Uterus (tissue), 4 donors: ENCODE measurements around the gene MAP3K19. TPM values are rescaled to one million over a fixed set of nuclear protein-coding genes. Genes with fewer than 3 reads are reported as not detected.

Experiments
- DNase-seq, 2 donors: peaks; one replicate each; pipeline ENCODE4 v3.0.0-alpha.2; 2019 to 2020
- H3K27ac ChIP-seq, 2 donors: fragments of 200-600 bp; sonication (generic); 1 replicate in 1 of 2; 2 replicates in 1 of 2; pipeline ENCODE4 v1.5.1; 2016 to 2018
- H3K27me3 ChIP-seq, 2 donors: fragments of 200-600 bp; sonication (generic); one replicate each; pipeline ENCODE4 v1.5.1; 2018 to 2019; ENCODE audit warnings: control low read depth in 1 of 2
- H3K36me3 ChIP-seq, 2 donors: fragments of 200-600 bp; sonication (generic); one replicate each; pipeline ENCODE4 v1.5.1; 2019; ENCODE audit warnings: control low read depth in 1 of 2
- H3K4me1 ChIP-seq, 2 donors: fragments of 200-600 bp; sonication (generic); one replicate each; pipeline ENCODE4 v1.5.1; 2018 to 2019; ENCODE audit warnings: control low read depth in 1 of 2
- H3K4me3 ChIP-seq, 2 donors: fragments of 200-600 bp; sonication (generic); 1 replicate in 1 of 2; 2 replicates in 1 of 2; pipeline ENCODE4 v1.5.1; 2018 to 2019; ENCODE audit warnings: mild to moderate bottlenecking in 1 of 2
- H3K9me3 ChIP-seq, 2 donors: fragments of 200-600 bp; sonication (generic); one replicate each; pipeline ENCODE4 v1.5.1; 2019; ENCODE audit warnings: control low read depth in 1 of 2
- CTCF ChIP-seq, 4 experiments: fragments of 200-600 bp in 2 of 4; fragments of 450-650 bp in 2 of 4; sonication (generic) in 2 of 4; IDR thresholded peaks; one replicate each; pipeline ENCODE4 v1.5.1; 2016 to 2019; ENCODE audit warnings: antibody characterized with exemption in 4 of 4, mild to moderate bottlenecking in 2 of 4, moderate library complexity in 1 of 4
- POLR2A ChIP-seq, 2 donors: fragments of 450-650 bp; IDR thresholded peaks; one replicate each; pipeline ENCODE4 v1.6.1; 2016; ENCODE audit warnings: antibody characterized with exemption in 2 of 2, mild to moderate bottlenecking in 1 of 2, moderate library complexity in 1 of 2
- intact Hi-C: fragments of 100-400 bp; cut with DNase I; formaldehyde crosslinking; loops from one replicate; pipeline ENCODE4 v1.15.1; 2023; ENCODE audit warnings: low total_unique reads
- total RNA-seq, 4 donors: library from RNA; depleted of rRNA in 3 of 4; stranded (reverse); fragments of >200 nt in 3 of 4; gene quantifications; one replicate each; pipeline versions ENCODE4 v1.1.0 to v1.2.4, GENCODE V29; 2014 to 2023
- donor health status: DM: yes; HTN: yes; CAD: no.

Gene MAP3K19
- total RNA-seq, 4 donors from 2014 or later: 0.40 to 3.8 (median 2.1) TPM; not detected in 1

- no peaks in the 10 kb centered on the region for H3K27me3 ChIP-seq
- no peaks in the 10 kb centered on the region for H3K4me1 ChIP-seq
- H3K9me3 ChIP-seq: no peaks in the 10 kb centered on the region
- no peak overlapping the region for H3K4me3 ChIP-seq
- DNase-seq: no peak
- no peaks in the 10 kb centered on the region for H3K36me3 ChIP-seq
- TF ChIP-seq POLR2A (IDR thresholded peaks at IDR 0.05) (no peak), CTCF (IDR thresholded peaks at IDR 0.05) (no peak)
- H3K27ac ChIP-seq: no peak overlapping the region
- intact Hi-C loops: no loop called here
Measured at GRCh38 chr2:135022952-135023880, 24.0 kb downstream of the MAP3K19 start.

DNA sequence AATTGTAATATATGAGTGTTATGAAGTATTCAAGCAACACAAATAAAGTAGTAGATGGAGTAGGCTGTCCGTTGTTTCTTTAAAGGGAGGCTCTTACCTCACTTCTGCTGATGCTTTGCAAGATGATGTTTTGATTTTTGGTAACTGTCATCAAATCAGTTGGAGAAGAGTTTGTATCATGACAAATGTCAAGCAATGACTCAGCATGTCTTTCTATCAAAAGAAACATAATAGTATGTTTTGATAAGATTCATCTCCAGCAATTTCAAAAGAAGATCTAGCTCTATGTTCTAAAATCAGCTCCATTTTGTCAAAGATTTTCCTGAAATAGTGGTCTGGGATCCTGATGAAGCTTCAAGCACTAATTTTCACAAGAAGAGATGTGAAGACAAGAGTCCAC, 25.6 kb downstream of the MAP3K19 start:
- intact Hi-C loops: no loop called here
- DNase-seq: no peak
- Histone ChIP-seq H3K4me1 (no peaks in the 10 kb centered on the region), H3K27ac (no peak overlapping the region), H3K4me3 (no peak overlapping the region), H3K27me3 (no peaks in the 10 kb centered on the region), H3K36me3 (no peaks in the 10 kb centered on the region), H3K9me3 (no peaks in the 10 kb centered on the region)
- TF ChIP-seq POLR2A (IDR thresholded peaks at IDR 0.05) (no peak), CTCF (IDR thresholded peaks at IDR 0.05) (no peak)

GRCh38 chr2:135011633-135012032, 35.6 kb downstream of the MAP3K19 start:
- DNase-seq: no peak
- H3K4me3 ChIP-seq: no peak overlapping the region
- H3K27me3 ChIP-seq: no peaks in the 10 kb centered on the region
- no peaks in the 10 kb centered on the region for H3K9me3 ChIP-seq
- no peak overlapping the region for H3K27ac ChIP-seq
- no peaks in the 10 kb centered on the region for H3K4me1 ChIP-seq
- TF ChIP-seq POLR2A (IDR thresholded peaks at IDR 0.05) (no peak), CTCF (IDR thresholded peaks at IDR 0.05) (no peak)
- intact Hi-C loops: no loop called here
- H3K36me3 ChIP-seq: no peaks in the 10 kb centered on the region

- Histone ChIP-seq H3K27ac (no peak overlapping the region), H3K4me3 (no peak overlapping the region), H3K36me3 (no peaks in the 10 kb centered on the region), H3K4me1 (no peaks in the 10 kb centered on the region), H3K9me3 (no peaks in the 10 kb centered on the region), H3K27me3 (no peaks in the 10 kb centered on the region)
- no peak for TF ChIP-seq CTCF (IDR thresholded peaks at IDR 0.05)
- TF ChIP-seq POLR2A (IDR thresholded peaks at IDR 0.05): no peak
- intact Hi-C loops: no loop called here
- no peak for DNase-seq
Measured at GRCh38 chr2:135010200-135010942, 36.9 kb downstream of the MAP3K19 start.

DNA sequence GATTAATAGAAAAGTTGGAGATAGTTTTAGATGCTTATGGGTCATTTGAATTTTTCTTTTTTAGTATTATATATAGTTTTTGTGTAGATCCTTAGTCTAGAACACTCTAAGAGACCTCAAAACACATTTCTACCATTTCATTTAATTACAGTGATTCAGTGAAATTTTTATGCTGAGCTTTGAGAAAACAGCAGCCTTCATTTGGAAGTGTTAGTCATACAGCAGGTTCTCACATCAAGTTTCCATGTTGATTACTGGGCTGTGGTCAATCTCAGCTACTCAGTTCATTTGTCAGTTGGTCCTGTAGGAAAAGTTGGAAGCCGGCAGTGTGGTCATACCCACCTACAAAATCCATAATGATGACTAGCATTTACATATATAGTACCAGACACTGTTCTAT, 37.9 kb downstream of the MAP3K19 start:
- no peaks in the 10 kb centered on the region for H3K36me3 ChIP-seq
- H3K4me1 ChIP-seq: no peaks in the 10 kb centered on the region
- no peaks in the 10 kb centered on the region for H3K9me3 ChIP-seq
- no peak for TF ChIP-seq POLR2A (IDR thresholded peaks at IDR 0.05)
- TF ChIP-seq CTCF (IDR thresholded peaks at IDR 0.05): no peak
- intact Hi-C loops: loop anchor here (10.0 kb wide), 1 partner anchor 705 kb away; no protein-coding TSS in a partner anchor
- H3K27ac ChIP-seq: no peak overlapping the region
- no peaks in the 10 kb centered on the region for H3K27me3 ChIP-seq
- no peak overlapping the region for H3K4me3 ChIP-seq
- DNase-seq: no peak
